Stimulated activated CD8-positive, alpha-beta memory T cell treated with anti-CD3 and anti-CD28 coated beads, Interleukin-12 subunit alpha, Interleukin-12 subunit beta, amount 100 ng/mL, for 24 hours (primary cell): ENCODE results near the gene LRRC3C.
A peak's percentile ranks its signal among the peaks of the same experiment; 100 is the strongest.
"Not testable (repeated sequence)": the region's sequence is repeated elsewhere in the genome, so short reads cannot be mapped to it uniquely, and the experiment has no call there.

Experiments used
- DNase-seq: peaks from one replicate; pipeline ENCODE4 v3.0.0-alpha.2; 2020; ENCODE audit errors: extremely low read depth

LRRC3C gene

GRCh38 chr17:39927101-39927928 is at the start of gene LRRC3C, which contains the start of gene ORMDL3:
TSS of gene LRRC3C (plus strand) at chr17:39927732. CDS start at chr17:39941524, 13,792 bp downstream.
TSS of gene ORMDL3 (minus strand) at chr17:39927601. CDS start at chr17:39924203, 3,398 bp downstream.
- peak; percentile 77 for DNase-seq

DNA sequence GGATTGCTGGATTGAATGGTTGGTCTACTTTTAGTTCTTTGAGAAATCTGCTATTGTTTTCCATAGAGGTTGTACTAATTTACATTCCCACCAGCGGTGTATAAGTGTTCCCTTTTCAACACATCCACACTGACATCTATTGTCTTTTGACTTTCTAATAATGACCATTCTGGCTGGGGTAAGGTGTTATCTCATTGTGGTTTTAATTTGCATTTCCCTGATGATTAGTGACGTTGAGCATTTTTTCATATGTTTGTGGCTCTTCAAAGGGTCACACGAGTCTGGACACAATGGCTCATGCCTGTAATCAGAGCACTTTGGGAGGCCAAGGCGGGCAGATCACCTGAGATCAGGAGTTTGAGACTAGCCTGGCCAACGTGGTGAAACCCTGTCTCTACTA is 41.4 kb upstream of the LRRC3C start:
- DNase-seq, result not testable (repeated sequence)

DNA sequence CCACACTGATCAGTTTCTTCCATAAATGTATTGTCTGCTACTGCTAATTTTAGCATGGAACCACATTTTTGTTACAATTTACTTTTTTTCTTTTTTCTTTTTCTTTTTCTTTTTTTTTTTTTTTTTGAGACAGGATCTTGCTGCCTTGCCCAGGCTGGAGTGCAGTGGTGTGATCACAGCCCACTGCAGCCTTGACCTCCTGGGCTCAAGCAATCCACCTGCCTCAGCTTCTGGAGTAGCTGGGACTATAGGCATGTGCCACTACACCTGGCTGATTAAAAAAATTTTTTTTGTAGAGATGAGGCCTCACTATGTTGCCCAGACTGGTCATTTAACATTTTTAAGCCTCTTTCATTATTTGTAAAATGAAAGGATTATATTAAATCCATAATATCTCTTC is 40.5 kb upstream of the LRRC3C start:
- no peak for DNase-seq

DNA sequence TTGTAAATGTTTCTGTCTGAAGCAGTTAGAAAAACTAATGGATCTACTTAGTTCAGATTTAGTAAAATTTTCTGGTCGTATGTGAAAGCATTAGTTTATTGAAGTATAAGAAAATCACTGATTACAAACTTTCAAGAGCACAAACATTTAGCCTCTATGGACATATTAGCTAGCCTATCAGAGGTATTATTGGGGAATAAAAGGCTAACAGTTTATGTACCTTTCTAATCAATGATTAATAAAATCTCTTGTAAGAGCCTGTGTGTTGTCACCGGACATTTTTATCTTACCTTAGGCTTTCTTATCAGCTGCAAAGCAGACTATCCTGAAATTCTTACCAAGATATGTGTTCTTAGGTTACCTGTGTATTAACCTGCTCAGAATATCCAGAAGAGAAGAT is 38.3 kb upstream of the LRRC3C start:
- DNase-seq, result no peak

GRCh38 chr17:39894681-39895376 is 32.7 kb upstream of the LRRC3C start:
- no peak for DNase-seq

GRCh38 chr17:39898088-39898487 is 29.4 kb upstream of the LRRC3C start:
- DNase-seq, result no peak

DNA sequence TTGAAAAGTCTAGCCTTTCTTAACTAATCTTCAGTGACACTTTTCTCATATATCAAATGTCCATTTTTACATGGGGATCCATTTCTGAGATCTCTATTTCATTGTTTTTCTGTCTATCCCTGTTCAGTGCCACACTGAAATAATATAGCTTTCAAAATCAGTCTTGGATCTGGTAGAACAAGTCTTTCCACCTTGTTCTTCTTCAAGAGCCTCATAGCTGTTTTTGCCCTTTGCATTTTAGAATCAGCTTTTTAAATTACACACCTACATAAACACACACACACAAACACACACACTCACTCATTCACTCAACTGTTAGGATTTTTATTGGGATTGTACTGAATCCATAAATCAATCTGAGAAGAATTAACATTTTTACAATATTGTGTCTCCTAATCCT is 28.3 kb upstream of the LRRC3C start:
- no peak for DNase-seq

DNA sequence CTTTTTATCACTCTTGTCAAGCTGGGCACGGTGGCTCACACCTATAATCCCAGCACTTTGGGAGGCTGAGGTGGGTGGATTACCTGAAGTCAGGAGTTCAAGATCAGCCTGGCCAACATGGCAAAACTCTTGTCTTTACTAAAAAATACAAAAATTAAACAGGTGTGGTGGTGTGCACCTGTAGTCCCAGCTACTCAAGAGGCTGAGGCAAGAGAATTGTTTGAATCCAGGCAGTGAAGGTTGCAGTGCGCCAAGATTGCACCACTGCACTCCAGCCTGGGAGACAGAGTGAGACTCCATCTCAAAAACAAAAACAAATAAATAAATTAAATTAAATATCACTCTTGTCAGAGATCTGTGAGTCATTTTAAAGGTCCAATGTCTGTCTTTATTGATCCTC is 25.5 kb upstream of the LRRC3C start:
- DNase-seq, result not testable (repeated sequence)

GRCh38 chr17:39903158-39903884 is 24.2 kb upstream of the LRRC3C start:
- DNase-seq, result no peak

- no peak for DNase-seq
Measured at GRCh38 chr17:39904990-39905288, 22.6 kb upstream of the LRRC3C start.

DNA sequence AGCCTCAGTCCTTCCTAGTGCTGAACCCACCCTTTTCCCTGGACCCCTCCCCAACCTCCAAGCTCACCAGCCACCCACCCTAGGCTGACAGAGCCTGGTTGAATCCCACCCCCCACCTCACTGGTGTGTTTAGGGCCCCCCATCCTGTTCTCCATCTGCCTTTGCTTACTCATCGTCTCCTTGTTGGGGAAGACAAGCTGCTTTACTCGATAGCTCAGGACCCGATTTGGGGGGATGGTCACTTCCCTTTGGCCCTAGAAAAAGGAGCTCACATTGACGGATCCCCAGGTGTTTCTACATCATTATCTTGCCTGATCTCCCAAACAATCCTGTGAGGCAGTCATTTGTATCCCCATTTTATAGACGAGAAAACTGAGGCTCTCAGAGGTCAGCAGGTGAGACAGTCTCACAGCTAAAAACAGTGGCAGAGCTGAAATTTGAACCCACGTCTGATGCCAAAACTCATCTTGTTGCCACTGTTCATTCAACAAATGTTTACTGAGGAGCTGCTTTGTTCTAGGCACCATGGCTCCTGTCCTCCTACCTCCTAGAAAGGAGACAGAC is 18.7 kb upstream of the LRRC3C start:
- no peak for DNase-seq

- DNase-seq, result no peak
Measured at GRCh38 chr17:39913989-39914388, 13.5 kb upstream of the LRRC3C start.

- DNase-seq, result no peak
Measured at GRCh38 chr17:39915559-39915958, 12.0 kb upstream of the LRRC3C start.

DNA sequence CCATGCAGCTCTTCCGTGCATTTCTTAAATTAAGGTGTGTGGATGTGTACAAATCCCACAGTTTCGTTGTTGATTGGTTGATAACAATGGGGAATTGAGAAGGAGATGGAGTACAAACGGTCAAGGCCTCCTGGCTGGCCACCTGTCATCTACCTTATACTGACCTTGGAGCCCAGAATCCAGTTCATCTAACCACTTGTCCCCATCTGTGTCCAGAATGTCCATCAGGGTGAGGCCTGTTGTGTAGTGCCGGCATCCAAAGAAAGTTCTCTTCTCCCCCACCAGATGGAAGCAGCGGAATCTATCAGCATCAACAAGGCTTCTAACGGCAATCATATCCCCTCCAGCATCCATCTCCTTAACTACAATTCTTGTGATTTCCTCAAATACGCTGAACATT is 10.6 kb upstream of the LRRC3C start:
- no peak for DNase-seq

DNA sequence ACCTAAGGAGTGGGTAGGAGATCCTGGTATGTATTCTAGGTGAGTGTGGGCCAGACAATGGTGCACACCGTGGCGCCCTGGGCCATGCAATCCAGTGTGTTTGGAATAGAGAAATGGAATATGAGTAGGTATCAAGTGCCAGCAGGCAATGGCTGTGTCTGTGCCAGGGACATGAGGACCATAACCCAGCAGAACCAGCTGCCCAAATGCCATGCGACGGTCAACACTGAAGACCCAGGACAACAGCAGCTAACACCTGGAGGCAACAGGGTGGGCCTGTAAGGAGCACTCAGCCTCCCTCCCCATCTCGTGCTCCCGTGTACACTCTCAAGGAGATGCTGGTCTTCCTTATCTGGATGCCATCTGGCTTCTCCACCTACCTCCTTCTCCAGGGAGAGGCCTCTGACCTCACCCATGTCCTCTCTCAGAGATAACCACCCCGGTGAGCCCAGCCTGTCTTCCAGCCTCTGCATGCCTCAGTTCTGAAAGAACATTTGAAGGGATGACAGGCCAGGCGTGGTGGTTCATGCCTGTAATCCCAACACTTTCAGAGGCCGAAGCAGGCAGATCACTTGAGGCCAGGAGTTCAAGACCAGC is 8.3 kb upstream of the LRRC3C start:
- no peak for DNase-seq

- peak; percentile 39 for DNase-seq
Measured at GRCh38 chr17:39920218-39921210, 7.0 kb upstream of the LRRC3C start.

DNA sequence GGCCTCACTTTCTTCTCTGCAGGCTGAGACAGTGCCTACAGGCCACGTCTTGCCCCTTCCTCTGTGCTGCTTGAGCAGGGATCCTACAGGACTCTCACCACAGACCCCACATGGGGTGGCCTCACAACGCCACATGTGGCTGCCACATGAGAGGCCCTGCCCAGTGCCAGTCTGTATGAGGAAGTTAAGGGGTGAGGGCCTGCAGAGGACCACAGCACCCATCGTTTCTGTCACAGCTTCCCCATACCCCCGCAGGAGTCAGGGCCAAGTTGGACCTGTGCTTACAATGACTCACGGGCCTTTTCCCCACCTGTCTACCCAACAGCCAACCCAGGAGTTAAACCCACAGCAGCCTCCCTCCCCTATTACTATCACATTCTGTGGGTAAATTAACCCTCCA is 6.2 kb upstream of the LRRC3C start:
- DNase-seq, result no peak

- no peak for DNase-seq
Measured at GRCh38 chr17:39922006-39922405, 5.5 kb upstream of the LRRC3C start.

GRCh38 chr17:39923230-39923629 is 4.3 kb upstream of the LRRC3C start:
- DNase-seq, result no peak

- no peak for DNase-seq
Measured at GRCh38 chr17:39923836-39924690, 3.5 kb upstream of the LRRC3C start.
